Endometrial microvascular endothelial cells (primary cell): ENCODE data around the gene PDGFD. TPM values are rescaled to one million over a fixed set of nuclear protein-coding genes. Genes with fewer than 3 reads are reported as not detected.

Experiments
- in situ Hi-C: cut with HindIII; loops from 2 replicates; pipeline ENCODE4 v1.10.0; 2017; ENCODE audit warnings: low sequenced_read_pairs, low pct_unique_long_range_greater_than_20kb; ENCODE audit errors: inconsistent ontology term
- total RNA-seq: library from RNA; depleted of rRNA; stranded (reverse); fragments of >200 nt; gene quantifications from one replicate; pipeline ENCODE4 v1.2.3, GENCODE V29; 2015; ENCODE audit errors: inconsistent ontology term

Gene PDGFD
- total RNA-seq, 1 donor from 2014 or later: 11.9 TPM

- in situ Hi-C loops: no loop called here
Observed at GRCh38 chr11:103881584-103881983, 282.4 kb downstream of the PDGFD start.

- in situ Hi-C loops: no loop called here
Observed at GRCh38 chr11:103880968-103881367, 283.0 kb downstream of the PDGFD start.

GRCh38 chr11:103878646-103879045 lies 285.3 kb downstream of the PDGFD start:
- in situ Hi-C loops: no loop called here

- in situ Hi-C loops: no loop called here
Observed at GRCh38 chr11:103877221-103877620, 286.7 kb downstream of the PDGFD start.

- in situ Hi-C loops: no loop called here
Observed at GRCh38 chr11:103875855-103876510, 288.0 kb downstream of the PDGFD start.

GRCh38 chr11:103872748-103873147 lies 291.2 kb downstream of the PDGFD start:
- in situ Hi-C loops: no loop called here

- in situ Hi-C loops: no loop called here
Observed at GRCh38 chr11:103871923-103872551, 291.9 kb downstream of the PDGFD start.

- in situ Hi-C loops: no loop called here
Observed at GRCh38 chr11:103870821-103871309, 293.1 kb downstream of the PDGFD start.

- in situ Hi-C loops: no loop called here
Observed at GRCh38 chr11:103867481-103867880, 296.5 kb downstream of the PDGFD start.

GRCh38 chr11:103863497-103863896 lies 300.4 kb downstream of the PDGFD start:
- in situ Hi-C loops: no loop called here

GRCh38 chr11:103862802-103863174 lies 301.2 kb downstream of the PDGFD start:
- in situ Hi-C loops: no loop called here

GRCh38 chr11:103862094-103862801 lies 301.7 kb downstream of the PDGFD start:
- in situ Hi-C loops: no loop called here

Other genes with a start within 250 kb of the PDGFD start
- gene DDI1, start 127.5 kb downstream of the PDGFD start, total RNA-seq: not detected